ENCODE measurements around the gene PTGES3L.
"Not testable (repeated sequence)": the region's sequence is repeated elsewhere in the genome, so short reads cannot be mapped to it uniquely, and the experiment has no call there.

The PTGES3L gene

DNA sequence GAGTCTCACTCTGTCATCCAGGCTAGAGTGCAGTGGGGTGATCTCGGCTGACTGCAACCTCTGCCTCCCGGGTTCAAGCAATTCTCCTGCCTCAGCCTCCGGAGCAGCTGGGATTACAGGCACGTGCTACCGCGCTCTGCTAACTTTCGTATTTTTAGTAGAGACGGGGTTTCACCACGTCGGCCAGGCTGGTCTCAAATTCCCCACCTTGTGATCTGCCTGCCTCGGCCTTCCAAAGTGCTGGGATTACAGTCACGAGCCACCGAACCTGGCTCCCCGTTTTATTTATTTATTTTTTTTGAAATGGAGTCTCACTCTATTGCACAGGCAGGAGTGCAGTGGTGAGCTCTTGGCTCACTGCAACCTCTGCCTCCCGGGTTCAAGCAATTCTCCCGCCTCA lies 4.2 kb downstream of the PTGES3L start:
- not testable (repeated sequence) for DNase-seq

- DNase-seq: no peak
Measured at GRCh38 chr17:42975265-42975664, 4.6 kb downstream of the PTGES3L start.

GRCh38 chr17:42973323-42973722 lies 6.6 kb downstream of the PTGES3L start:
- not testable (repeated sequence) for DNase-seq

GRCh38 chr17:42971589-42971988 lies 8.3 kb downstream of the PTGES3L start:
- DNase-seq: no peak

DNA sequence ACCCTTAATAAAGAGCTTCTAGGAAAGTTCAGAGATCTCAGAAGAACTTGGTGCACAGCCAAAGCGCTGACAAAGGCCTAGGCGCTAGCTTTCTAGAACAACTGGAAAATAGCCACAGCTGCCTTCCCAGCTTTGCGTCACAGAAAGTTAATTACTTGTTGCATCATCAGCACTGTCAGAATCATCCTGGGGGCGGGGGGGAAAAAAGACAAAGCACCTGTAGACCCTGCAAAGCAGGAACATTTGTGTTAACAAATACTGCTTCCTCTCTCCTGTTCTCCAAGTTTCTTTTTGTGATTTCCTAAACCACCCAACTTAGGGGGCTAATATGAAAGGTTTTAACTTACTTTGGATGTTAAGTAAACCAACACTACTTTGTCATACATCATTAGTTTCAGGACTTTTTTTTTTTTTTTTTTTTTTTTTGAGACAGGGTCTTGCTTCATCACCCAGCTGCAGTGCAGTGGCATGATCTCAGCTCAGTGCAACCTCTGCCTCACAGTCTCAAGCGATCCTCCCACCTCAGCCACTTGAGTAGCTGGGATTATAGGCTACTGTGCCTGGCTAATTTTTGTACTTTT lies 10.8 kb downstream of the PTGES3L start:
- DNase-seq: peak; percentile 16

DNA sequence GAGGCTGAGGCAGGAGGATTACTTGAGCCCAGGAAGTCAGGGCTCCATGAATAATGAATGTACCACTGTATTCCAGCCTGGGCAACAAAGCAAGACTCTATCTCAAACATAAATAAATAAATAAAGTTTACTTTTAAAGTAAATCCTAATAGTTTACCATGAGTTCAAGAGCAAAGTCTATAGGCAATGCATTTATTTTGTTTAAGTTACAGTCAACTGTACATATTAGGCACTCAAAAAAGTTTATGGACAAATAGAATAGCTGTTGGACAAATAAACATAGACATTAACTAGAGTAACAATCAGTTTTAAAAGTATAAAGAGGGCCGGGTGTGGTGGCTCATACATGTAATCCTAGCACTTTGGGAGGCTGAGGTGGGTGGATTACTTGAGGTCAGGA lies 12.0 kb downstream of the PTGES3L start:
- DNase-seq: no peak

GRCh38 chr17:42964161-42964932 lies 15.5 kb downstream of the PTGES3L start, which contains the start of gene AARSD1:
TSS of gene AARSD1 (minus strand) at chr17:42964454. CDS start at chr17:42964440, 14 bp downstream.
- peak; percentile 90 for DNase-seq

GRCh38 chr17:42953669-42954068 lies 26.2 kb downstream of the PTGES3L start:
- no peak for DNase-seq

- DNase-seq: no peak
Measured at GRCh38 chr17:42950044-42950783, 29.7 kb downstream of the PTGES3L start.

- no peak for DNase-seq
Measured at GRCh38 chr17:42946812-42947211, 33.1 kb downstream of the PTGES3L start.

DNA sequence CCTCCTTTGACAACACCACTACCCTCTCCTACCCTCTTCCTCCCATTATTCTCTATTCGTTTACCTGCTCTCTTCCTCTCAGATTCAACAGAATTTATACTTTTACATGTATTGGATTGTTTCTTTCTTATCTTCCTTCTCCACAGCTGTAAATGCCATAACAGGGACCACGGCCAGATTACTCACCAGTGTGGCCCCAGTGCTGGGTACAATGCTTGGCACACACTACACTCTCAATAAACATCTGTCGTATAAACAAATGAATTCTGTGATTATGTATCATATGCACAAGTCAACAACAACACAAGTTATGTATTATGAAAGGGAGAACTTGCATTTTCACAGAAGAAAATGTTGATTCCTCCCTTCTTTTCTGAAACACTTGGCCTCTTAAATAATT lies 35.7 kb downstream of the PTGES3L start:
- DNase-seq: no peak

DNA sequence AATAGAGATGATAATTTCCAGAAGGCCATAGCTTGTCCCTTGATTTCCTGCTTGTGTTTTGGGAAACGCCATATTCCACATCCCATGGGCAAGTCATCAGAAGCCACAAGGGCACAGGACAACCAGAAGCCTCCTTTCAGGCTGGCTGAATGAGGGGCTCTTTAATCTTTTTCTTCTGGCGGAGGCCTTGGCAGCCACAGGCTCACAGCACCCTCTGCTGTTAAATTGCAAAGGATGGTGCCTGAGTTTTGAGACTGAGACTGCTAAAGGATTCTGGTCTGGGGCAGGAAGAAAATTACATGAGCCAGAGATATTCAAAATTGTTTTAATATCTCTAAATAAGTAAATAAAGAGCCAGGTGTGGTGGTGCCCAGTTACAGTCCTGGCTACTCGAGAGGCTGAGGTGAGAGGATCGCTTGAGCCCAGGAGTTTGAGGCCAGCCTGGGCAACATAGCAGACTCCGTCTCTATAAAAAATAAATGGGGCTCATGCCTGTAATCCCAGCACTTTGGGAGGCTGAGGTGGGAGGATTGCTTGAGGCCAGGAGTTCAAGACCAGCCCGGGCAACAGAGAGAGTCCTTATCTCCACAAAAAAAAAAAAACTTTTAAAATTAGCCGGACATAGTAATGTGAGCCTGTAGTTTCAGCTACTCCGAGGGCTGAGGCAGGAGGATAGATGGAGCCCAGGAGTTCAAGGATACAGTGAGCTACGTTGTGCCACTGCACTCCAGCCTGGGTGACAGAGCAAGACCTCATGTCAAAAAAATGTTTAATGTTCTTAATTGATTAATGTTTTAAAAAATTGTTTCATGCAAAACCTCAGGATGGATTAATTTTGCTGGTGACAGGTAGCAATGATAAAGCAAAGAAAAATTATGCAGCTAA lies 41.9 kb downstream of the PTGES3L start:
- peak; percentile 49 for DNase-seq

DNA sequence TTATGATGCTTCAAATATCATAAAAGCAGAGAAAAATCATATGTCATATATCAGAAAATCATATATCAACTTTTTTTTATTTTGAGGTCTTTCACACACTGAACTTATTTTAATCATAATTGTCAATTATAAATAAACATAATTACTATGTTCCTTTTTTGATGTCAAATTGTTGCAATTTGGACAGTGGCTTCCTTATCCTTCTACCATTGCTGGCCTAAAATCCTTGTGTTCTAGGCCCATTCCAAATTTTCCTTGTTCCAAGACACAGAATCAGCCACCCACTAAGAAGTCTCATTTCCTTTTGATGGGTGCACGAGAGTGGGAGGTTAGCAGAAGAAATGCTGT lies 50.4 kb downstream of the PTGES3L start:
- no peak for DNase-seq

DNA sequence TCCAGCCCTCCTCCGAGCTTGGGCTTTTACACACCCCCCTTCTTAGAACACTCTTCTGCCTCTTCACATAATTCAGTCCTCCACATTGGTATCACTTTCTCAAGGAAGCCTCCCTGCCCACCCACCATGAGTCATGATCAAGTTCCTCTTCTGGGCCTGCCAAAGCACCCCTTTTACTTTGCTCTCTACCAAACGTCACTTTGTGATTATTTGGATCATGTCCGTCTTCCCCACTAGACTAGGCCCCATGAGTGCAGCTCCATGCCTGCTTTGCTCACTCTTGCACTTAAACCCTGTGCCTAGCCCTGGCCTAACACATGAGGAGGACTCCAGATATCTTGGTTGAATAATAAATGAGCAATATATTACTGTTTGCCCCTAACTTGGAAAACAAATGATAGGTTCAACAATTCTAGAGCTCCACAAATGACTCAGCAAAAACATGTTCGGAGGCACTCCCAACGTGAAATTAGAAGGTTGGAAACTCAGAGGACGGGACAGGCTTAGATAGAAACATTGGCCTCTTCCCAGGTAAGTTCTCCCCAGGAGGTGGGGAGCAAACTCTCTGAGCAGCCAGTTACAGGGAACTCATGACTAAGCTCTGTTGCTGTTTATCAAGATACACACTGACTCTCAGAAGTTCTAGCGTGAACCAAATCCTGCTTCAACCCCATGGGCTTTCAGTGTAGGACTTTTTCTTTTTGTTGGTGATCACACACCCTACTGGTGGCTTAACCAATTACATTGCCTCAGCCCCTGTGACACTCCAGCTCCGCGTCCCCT lies 51.0 kb downstream of the PTGES3L start:
- no peak for DNase-seq

- no peak for DNase-seq
Measured at GRCh38 chr17:42924891-42925290, 55.0 kb downstream of the PTGES3L start.

DNA sequence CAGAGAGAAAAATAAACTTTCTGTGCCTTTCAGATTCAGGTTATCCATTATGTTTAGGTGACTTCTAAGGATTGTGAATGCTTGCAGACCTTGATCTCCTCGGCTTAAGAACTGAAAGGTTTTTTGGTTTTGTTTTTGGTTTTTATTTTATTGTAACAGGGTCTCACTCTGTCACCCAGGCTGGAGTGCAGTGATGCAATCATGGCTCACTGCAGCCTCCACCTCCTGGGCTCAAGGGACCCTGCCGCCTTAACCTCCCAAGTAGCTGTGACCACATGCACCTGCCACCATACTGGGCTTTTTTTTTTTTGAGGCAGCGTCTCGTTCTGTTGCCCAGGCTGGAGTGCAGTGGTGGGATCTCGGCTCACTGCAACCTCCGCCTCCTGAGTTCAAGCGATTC lies 56.4 kb downstream of the PTGES3L start:
- DNase-seq: not testable (repeated sequence)

DNA sequence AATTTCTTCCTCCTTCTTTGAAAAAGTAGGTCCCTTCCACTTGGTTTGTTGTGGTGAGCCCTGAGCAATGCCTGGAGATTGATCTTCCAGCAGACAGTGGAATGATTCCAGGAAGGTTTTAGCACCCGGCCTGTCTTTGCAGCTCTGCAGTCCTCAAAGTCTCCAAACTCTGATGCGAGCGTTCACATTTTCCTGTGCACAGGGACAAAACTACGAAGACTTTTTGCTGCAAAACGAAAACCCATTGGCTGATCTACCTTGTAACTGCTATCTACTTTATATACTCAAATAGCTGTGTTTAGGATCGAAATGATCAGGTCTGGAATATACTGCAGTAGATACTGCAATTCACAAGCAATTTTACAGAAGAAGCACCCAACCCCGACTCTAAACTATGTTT lies 57.6 kb downstream of the PTGES3L start:
- no peak for DNase-seq

DNA sequence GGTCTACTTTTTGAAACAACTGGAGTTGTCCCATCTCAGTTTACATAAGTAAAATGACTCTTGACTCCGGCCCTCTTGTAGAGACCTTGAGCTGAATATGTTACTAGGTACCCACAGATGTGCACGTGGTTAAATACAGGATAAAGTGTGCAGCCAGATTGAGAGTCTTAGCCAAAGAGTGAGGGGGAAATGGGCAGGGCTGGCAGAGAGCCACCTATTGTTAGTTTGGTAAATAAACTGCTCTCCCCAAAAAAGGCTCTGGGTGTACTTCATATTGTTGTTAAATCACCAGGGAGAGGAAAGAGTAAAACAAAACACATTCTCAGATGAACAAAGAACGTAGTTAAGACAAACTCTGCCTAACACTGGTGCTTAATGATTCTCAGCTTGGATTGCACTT lies 59.0 kb downstream of the PTGES3L start:
- DNase-seq: no peak

- no peak for DNase-seq
Measured at GRCh38 chr17:42920106-42920900, 59.6 kb downstream of the PTGES3L start.

DNA sequence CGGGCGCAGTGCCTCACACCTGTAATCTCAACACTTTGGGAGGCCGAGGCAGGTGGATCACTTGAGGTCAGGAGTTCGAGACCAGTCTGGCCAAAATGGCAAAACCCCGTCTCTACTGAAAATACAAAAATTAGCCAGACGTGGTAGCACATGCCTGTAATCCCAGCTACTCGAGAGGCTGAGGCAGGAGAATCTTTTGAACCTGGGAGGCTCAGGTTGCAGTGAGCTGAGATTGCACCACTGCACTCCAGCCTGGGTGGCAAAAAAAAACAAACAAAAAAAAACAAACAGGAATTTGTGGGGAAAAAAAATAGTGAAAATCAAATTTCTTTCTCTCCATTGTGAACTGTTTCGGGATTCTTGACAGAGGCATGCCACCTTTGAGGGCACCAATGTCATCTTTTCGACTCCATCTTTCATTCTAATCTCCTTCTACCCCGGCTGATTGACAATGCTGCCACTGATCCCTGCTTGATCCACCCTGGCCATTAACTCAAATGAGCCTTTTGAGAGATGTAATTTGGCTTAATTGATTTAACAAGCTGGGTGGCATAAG lies 60.3 kb downstream of the PTGES3L start:
- DNase-seq: not testable (repeated sequence)

Data from midbrain (tissue), 1 donor.